ENCODE measurements around the gene TMIGD2. TPM values are rescaled to one million over a fixed set of nuclear protein-coding genes. Genes with fewer than 3 reads are reported as not detected.
A peak's percentile ranks its signal among the peaks of the same experiment; 100 is the strongest.

TMIGD2 gene
- total RNA-seq, 5 donors from 2014 or later (not counting 1 experiment from before 2014, with no cell fraction given): 13.5 to 44.0 (median 32.4) TPM

GRCh38 chr19:4345342-4346019 lies 43.3 kb upstream of the TMIGD2 start:
- DNase-seq (no peak), ATAC-seq (replicated peaks in 1 of 4) (no peak)
- CTCF ChIA-PET: no interaction called here
- Histone ChIP-seq H3K4me3 (ENCODE audit: control insufficient read depth in 1 of 2, extremely low read depth in 1 of 2, low read length in 1 of 2) (no peak overlapping the region), H3K9me3 (no peaks in the 10 kb centered on the region), H3K36me3 (ENCODE audit: control insufficient read depth in 2 of 2, extremely low read depth in 1 of 2, insufficient read depth in 1 of 2, low read length in 1 of 2) (peaks cover 0 to 3% of the 10 kb centered on the region in 2 donors), H3K27ac (ENCODE audit: low read length) (no peak overlapping the region), H3K4me1 (ENCODE audit: control insufficient read depth in 1 of 2, extremely low read depth in 1 of 2, insufficient read depth in 2 of 2, low read length in 2 of 2) (peaks cover 5 to 29% of the 10 kb centered on the region in 2 experiments), H3K27me3 (replicated peaks in 1 of 2; ENCODE audit: control insufficient read depth in 2 of 2, extremely low read depth in 1 of 2, insufficient read depth in 2 of 2, low read length in 1 of 2) (no peaks in the 10 kb centered on the region)
- Mint-ChIP-seq H3K36me3 (peaks cover 6% of the 10 kb centered on the region), H3K27ac (peak overlapping the region in 1 of 2 donors; percentile 44), H3K9me3 (no peaks in the 10 kb centered on the region), H3K4me1 (peaks cover 17 to 24% (median 21%) of the 10 kb centered on the region in 3 donors), H3K27me3 (no peaks in the 10 kb centered on the region), H3K4me3 (peak overlapping the region; percentile 58 to 84 (median 70))
- WGBS (ENCODE audit: insufficient coverage): 94% methylated on average over 15 of the region's 15 CpGs
- POLR2A ChIA-PET: no interaction called here

GRCh38 chr19:4343370-4344307 lies 41.5 kb upstream of the TMIGD2 start, which contains the start of gene MPND:
MPND (plus strand) TSS chr19:4343562; CDS start chr19:4343594, 32 bp downstream.
- peak within 1 kb of the TSS; percentile 84 to 94 for H3K27ac Mint-ChIP-seq
- H3K4me3 Mint-ChIP-seq: peak within 1 kb of the TSS; percentile 84 to 90 (median 89)
- ChIA-PET CTCF (interaction anchor here (0.6 to 2.8 kb wide), 13 partner anchors 9 to 128 kb away, joined by 3 to 39 read pairs (median 4); partner anchors contain the start of genes CHAF1A (in 1 of the 2), HDGFL2 (in 1 of the 2), SH3GL1 (in 1 of the 2) and YJU2 (in 1 of the 2)), POLR2A (interaction anchor here (0.5 to 1.7 kb wide), 9 partner anchors 9 to 274 kb away, joined by 3 to 13 read pairs (median 4); partner anchors contain the start of gene YJU2 (in 1 of the 2))
- H3K4me3 ChIP-seq (ENCODE audit: control insufficient read depth in 1 of 2, extremely low read depth in 1 of 2, low read length in 1 of 2): peak within 1 kb of the TSS; percentile 73 to 96
- peak; percentile 82 to 95 (median 90) for DNase-seq
- H3K36me3 Mint-ChIP-seq: peaks cover 6% of the 10 kb centered on the region
- peak within 1 kb of the TSS; percentile 86 for H3K27ac ChIP-seq (ENCODE audit: low read length)
- peaks cover 23 to 34% (median 31%) of the 10 kb centered on the region in 3 donors for H3K4me1 Mint-ChIP-seq
- peaks cover 0 to 3% of the 10 kb centered on the region in 2 donors for H3K36me3 ChIP-seq (ENCODE audit: control insufficient read depth in 2 of 2, extremely low read depth in 1 of 2, insufficient read depth in 1 of 2, low read length in 1 of 2)
- H3K4me1 ChIP-seq (ENCODE audit: control insufficient read depth in 1 of 2, extremely low read depth in 1 of 2, insufficient read depth in 2 of 2, low read length in 2 of 2): peaks cover 6 to 37% of the 10 kb centered on the region in 2 experiments
- H3K27me3 ChIP-seq (replicated peaks in 1 of 2; ENCODE audit: control insufficient read depth in 2 of 2, extremely low read depth in 1 of 2, insufficient read depth in 2 of 2, low read length in 1 of 2): no peaks in the 10 kb centered on the region
- ATAC-seq (replicated peaks in 1 of 4): peak; percentile 76 to 84 (median 80)
- 4% methylated on average over 101 of the region's 101 CpGs for WGBS (ENCODE audit: insufficient coverage)
- no peaks in the 10 kb centered on the region for H3K9me3 ChIP-seq
- H3K27me3 Mint-ChIP-seq: no peaks in the 10 kb centered on the region
- H3K9me3 Mint-ChIP-seq: no peaks in the 10 kb centered on the region

GRCh38 chr19:4342615-4343369 lies 40.6 kb upstream of the TMIGD2 start:
- CTCF ChIA-PET: interaction anchor here in 1 of 2 donors (0.6 to 2.8 kb wide), 18 partner anchors 10 to 788 kb away, joined by 3 to 39 read pairs (median 4); partner anchors contain the start of genes CHAF1A, HDGFL2, PIAS4 and SH3GL1
- peaks cover 6% of the 10 kb centered on the region for H3K36me3 Mint-ChIP-seq
- no peaks in the 10 kb centered on the region for H3K9me3 Mint-ChIP-seq
- H3K4me1 ChIP-seq (ENCODE audit: control insufficient read depth in 1 of 2, extremely low read depth in 1 of 2, insufficient read depth in 2 of 2, low read length in 2 of 2): peaks cover 8 to 46% of the 10 kb centered on the region in 2 experiments
- DNase-seq: peak; percentile 81 to 97 (median 91)
- H3K27me3 ChIP-seq (replicated peaks in 1 of 2; ENCODE audit: control insufficient read depth in 2 of 2, extremely low read depth in 1 of 2, insufficient read depth in 2 of 2, low read length in 1 of 2): no peaks in the 10 kb centered on the region
- H3K36me3 ChIP-seq (ENCODE audit: control insufficient read depth in 2 of 2, extremely low read depth in 1 of 2, insufficient read depth in 1 of 2, low read length in 1 of 2): peaks cover 0 to 3% of the 10 kb centered on the region in 2 donors
- ATAC-seq (replicated peaks in 1 of 4): peak; percentile 79 to 81 (median 81)
- peak overlapping the region; percentile 73 to 96 for H3K4me3 ChIP-seq (ENCODE audit: control insufficient read depth in 1 of 2, extremely low read depth in 1 of 2, low read length in 1 of 2)
- POLR2A ChIA-PET: interaction anchor here in 1 of 2 donors (0.5 to 1.7 kb wide), 9 partner anchors 10 to 273 kb away, joined by 3 to 13 read pairs (median 3); partner anchors contain the start of genes TMIGD2 and YJU2
- peak overlapping the region; percentile 84 to 94 for H3K27ac Mint-ChIP-seq
- H3K4me3 Mint-ChIP-seq: peak overlapping the region; percentile 84 to 90 (median 89)
- peak overlapping the region; percentile 86 for H3K27ac ChIP-seq (ENCODE audit: low read length)
- H3K27me3 Mint-ChIP-seq: no peaks in the 10 kb centered on the region
- peaks cover 30 to 41% (median 40%) of the 10 kb centered on the region in 3 donors for H3K4me1 Mint-ChIP-seq
- no peaks in the 10 kb centered on the region for H3K9me3 ChIP-seq
- under 1% methylated on average over 31 of the region's 39 CpGs for WGBS (ENCODE audit: insufficient coverage)

DNA sequence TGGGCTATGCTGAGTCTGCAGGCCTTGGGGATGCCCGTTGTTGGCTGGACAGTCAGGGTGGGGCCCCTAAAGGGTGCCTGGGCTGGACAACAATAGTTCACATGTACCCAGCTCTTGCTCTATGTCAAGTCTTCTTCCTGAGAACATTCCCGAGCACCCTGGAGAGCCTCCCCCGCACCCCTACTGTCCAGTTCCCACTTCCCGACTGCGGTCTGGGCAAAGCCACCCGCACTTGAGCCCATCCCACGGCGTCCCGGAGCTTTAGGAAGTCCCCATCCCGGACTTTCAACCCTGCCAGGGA lies 40.1 kb upstream of the TMIGD2 start:
- CTCF ChIA-PET: interaction anchor here in 1 of 2 donors (0.7 to 2.8 kb wide), 16 partner anchors 10 to 787 kb away, joined by 3 to 39 read pairs (median 4); partner anchors contain the start of genes CHAF1A, HDGFL2, PIAS4 and SH3GL1
- H3K9me3 Mint-ChIP-seq: no peaks in the 10 kb centered on the region
- H3K36me3 ChIP-seq (ENCODE audit: control insufficient read depth in 2 of 2, extremely low read depth in 1 of 2, insufficient read depth in 1 of 2, low read length in 1 of 2): peaks cover 0 to 3% of the 10 kb centered on the region in 2 donors
- H3K4me1 ChIP-seq (ENCODE audit: control insufficient read depth in 1 of 2, extremely low read depth in 1 of 2, insufficient read depth in 2 of 2, low read length in 2 of 2): peaks cover 8 to 47% of the 10 kb centered on the region in 2 experiments
- H3K9me3 ChIP-seq: no peaks in the 10 kb centered on the region
- H3K4me3 Mint-ChIP-seq: peak overlapping the region; percentile 84 to 90 (median 89)
- peak overlapping the region; percentile 73 to 96 for H3K4me3 ChIP-seq (ENCODE audit: control insufficient read depth in 1 of 2, extremely low read depth in 1 of 2, low read length in 1 of 2)
- no peak for ATAC-seq (replicated peaks in 1 of 4)
- peaks cover 6% of the 10 kb centered on the region for H3K36me3 Mint-ChIP-seq
- POLR2A ChIA-PET: interaction anchor here in 1 of 2 donors (0.8 to 1.7 kb wide), 7 partner anchors 10 to 129 kb away, joined by 3 to 13 read pairs (median 4); partner anchors contain the start of genes TMIGD2 and YJU2
- DNase-seq: no peak
- no peaks in the 10 kb centered on the region for H3K27me3 Mint-ChIP-seq
- H3K4me1 Mint-ChIP-seq: peaks cover 31 to 42% (median 41%) of the 10 kb centered on the region in 3 donors
- H3K27me3 ChIP-seq (replicated peaks in 1 of 2; ENCODE audit: control insufficient read depth in 2 of 2, extremely low read depth in 1 of 2, insufficient read depth in 2 of 2, low read length in 1 of 2): no peaks in the 10 kb centered on the region
- peak overlapping the region; percentile 78 for H3K27ac ChIP-seq (ENCODE audit: low read length)
- 15% methylated on average over 10 of the region's 10 CpGs for WGBS (ENCODE audit: insufficient coverage)
- peak overlapping the region; percentile 84 to 94 for H3K27ac Mint-ChIP-seq

- no peaks in the 10 kb centered on the region for H3K36me3 ChIP-seq (ENCODE audit: control insufficient read depth in 2 of 2, extremely low read depth in 1 of 2, insufficient read depth in 1 of 2, low read length in 1 of 2)
- ATAC-seq (replicated peaks in 1 of 4) (no peak), DNase-seq (peak in 11 of 35 experiments; percentile 6 to 39 (median 23))
- no peaks in the 10 kb centered on the region for H3K9me3 ChIP-seq
- POLR2A ChIA-PET: interaction anchor here in 1 of 2 donors (0.6 kb wide), 1 partner anchor 285 kb away, joined by 3 read pairs; no protein-coding TSS in a partner anchor
- WGBS (ENCODE audit: insufficient coverage): 66% methylated on average over 17 of the region's 27 CpGs
- Mint-ChIP-seq H3K4me1 (peaks cover 23 to 34% (median 30%) of the 10 kb centered on the region in 3 donors), H3K27ac (peak within 1 kb of the TSS; percentile 89 to 91), H3K27me3 (no peaks in the 10 kb centered on the region), H3K4me3 (peak within 1 kb of the TSS; percentile 82 to 86 (median 84)), H3K9me3 (peaks cover 0 to 6% (median 0%) of the 10 kb centered on the region in 3 donors), H3K36me3 (no peaks in the 10 kb centered on the region)
- H3K27ac ChIP-seq (ENCODE audit: low read length): peak within 1 kb of the TSS; percentile 53
- CTCF ChIA-PET: interaction anchor here in 1 of 2 donors (0.7 to 1.4 kb wide), 2 partner anchors 14 to 38 kb away, joined by 3 read pairs; no protein-coding TSS in a partner anchor
- no peaks in the 10 kb centered on the region for H3K27me3 ChIP-seq (replicated peaks in 1 of 2; ENCODE audit: control insufficient read depth in 2 of 2, extremely low read depth in 1 of 2, insufficient read depth in 2 of 2, low read length in 1 of 2)
- H3K4me3 ChIP-seq (ENCODE audit: control insufficient read depth in 1 of 2, extremely low read depth in 1 of 2, low read length in 1 of 2): peak within 1 kb of the TSS; percentile 32 to 44
- peaks cover 3 to 31% of the 10 kb centered on the region in 2 experiments for H3K4me1 ChIP-seq (ENCODE audit: control insufficient read depth in 1 of 2, extremely low read depth in 1 of 2, insufficient read depth in 2 of 2, low read length in 2 of 2)
Measured at GRCh38 chr19:4338441-4339355, 36.5 kb upstream of the TMIGD2 start, which contains the start of gene STAP2. STAP2 (minus strand) TSS chr19:4338827; CDS start chr19:4338753, 74 bp downstream.

Data from T-cell (primary cell).